Measurements from ENCODE around the gene UBE2E2.

Gene UBE2E2

GRCh38 chr3:23389089-23389488 lies 186.0 kb downstream of the UBE2E2 start:
- no peak for DNase-seq (ENCODE audit: low read depth)

GRCh38 chr3:23389686-23390085 lies 186.6 kb downstream of the UBE2E2 start:
- DNase-seq (ENCODE audit: low read depth), result no peak

- DNase-seq (ENCODE audit: low read depth), result no peak
Observed at GRCh38 chr3:23390446-23390845, 187.3 kb downstream of the UBE2E2 start.

GRCh38 chr3:23390989-23391553 lies 187.9 kb downstream of the UBE2E2 start:
- no peak for DNase-seq (ENCODE audit: low read depth)

GRCh38 chr3:23395115-23395514 lies 192.0 kb downstream of the UBE2E2 start:
- no peak for DNase-seq (ENCODE audit: low read depth)

GRCh38 chr3:23396746-23397145 lies 193.6 kb downstream of the UBE2E2 start:
- no peak for DNase-seq (ENCODE audit: low read depth)

- DNase-seq (ENCODE audit: low read depth), result no peak
Observed at GRCh38 chr3:23399221-23399620, 196.1 kb downstream of the UBE2E2 start.

GRCh38 chr3:23402728-23403492 lies 199.8 kb downstream of the UBE2E2 start:
- DNase-seq (ENCODE audit: low read depth), result no peak

GRCh38 chr3:23404246-23404645 lies 201.1 kb downstream of the UBE2E2 start:
- no peak for DNase-seq (ENCODE audit: low read depth)

GRCh38 chr3:23405081-23405480 lies 202.0 kb downstream of the UBE2E2 start:
- no peak for DNase-seq (ENCODE audit: low read depth)

- no peak for DNase-seq (ENCODE audit: low read depth)
Observed at GRCh38 chr3:23406601-23407000, 203.5 kb downstream of the UBE2E2 start.

- DNase-seq (ENCODE audit: low read depth), result no peak
Observed at GRCh38 chr3:23418026-23418425, 214.9 kb downstream of the UBE2E2 start.

- DNase-seq (ENCODE audit: low read depth), result no peak
Observed at GRCh38 chr3:23421811-23422516, 218.8 kb downstream of the UBE2E2 start.

- no peak for DNase-seq (ENCODE audit: low read depth)
Observed at GRCh38 chr3:23422517-23422851, 219.4 kb downstream of the UBE2E2 start.

- DNase-seq (ENCODE audit: low read depth), result no peak
Observed at GRCh38 chr3:23425410-23425809, 222.3 kb downstream of the UBE2E2 start.

- DNase-seq (ENCODE audit: low read depth), result no peak
Observed at GRCh38 chr3:23430781-23431398, 227.8 kb downstream of the UBE2E2 start.

GRCh38 chr3:23431764-23432163 lies 228.6 kb downstream of the UBE2E2 start:
- DNase-seq (ENCODE audit: low read depth), result no peak

- no peak for DNase-seq (ENCODE audit: low read depth)
Observed at GRCh38 chr3:23435318-23435717, 232.2 kb downstream of the UBE2E2 start.

- no peak for DNase-seq (ENCODE audit: low read depth)
Observed at GRCh38 chr3:23435904-23436303, 232.8 kb downstream of the UBE2E2 start.

GRCh38 chr3:23437484-23438145 lies 234.5 kb downstream of the UBE2E2 start:
- DNase-seq (ENCODE audit: low read depth), result no peak

- DNase-seq (ENCODE audit: low read depth), result no peak
Observed at GRCh38 chr3:23438657-23439056, 235.5 kb downstream of the UBE2E2 start.

GRCh38 chr3:23439080-23439479 lies 236.0 kb downstream of the UBE2E2 start:
- no peak for DNase-seq (ENCODE audit: low read depth)
